ENCODE data around the gene BACH2. TPM values are rescaled to one million over a fixed set of nuclear protein-coding genes. Genes with fewer than 3 reads are reported as not detected.

The BACH2 gene
- polyA plus RNA-seq, 1 donor, result 4.9 TPM

GRCh38 chr6:90238496-90239266, 58.0 kb downstream of the BACH2 start:
- DNase-seq (ENCODE audit: low read depth), result no peak

DNA sequence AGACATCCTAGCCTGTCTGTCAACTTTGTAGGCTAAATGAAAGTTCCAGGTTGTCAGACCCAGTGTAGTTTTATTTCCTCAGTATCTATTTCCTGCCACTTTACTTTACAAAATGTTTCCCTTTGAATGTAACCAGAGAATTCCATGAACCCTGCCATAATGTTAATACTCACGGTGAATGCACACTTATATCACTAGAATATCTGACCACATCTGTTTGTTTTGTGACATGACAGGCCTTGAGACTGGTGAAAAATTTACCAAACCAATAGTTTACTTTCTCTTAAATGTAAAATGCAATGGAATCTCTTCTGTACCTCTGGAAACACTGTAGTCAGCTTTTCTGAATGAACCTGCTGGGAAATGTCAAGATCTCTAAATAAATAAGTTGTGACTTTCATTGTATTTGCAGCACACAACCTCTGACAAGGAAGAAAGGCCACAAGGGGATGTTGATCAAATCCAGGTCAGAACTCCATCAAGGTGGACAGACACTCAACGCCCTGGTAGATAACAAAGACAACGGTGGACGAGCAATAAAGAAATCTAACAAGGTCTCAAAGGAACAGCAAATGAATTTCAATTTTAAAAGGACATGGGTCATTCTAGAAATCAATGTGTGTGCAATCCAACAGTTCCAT, 59.2 kb downstream of the BACH2 start:
- DNase-seq (ENCODE audit: low read depth), result no peak

- no peak for DNase-seq (ENCODE audit: low read depth)
Observed at GRCh38 chr6:90233994-90234393, 62.6 kb downstream of the BACH2 start.

GRCh38 chr6:90233213-90233612, 63.4 kb downstream of the BACH2 start:
- no peak for DNase-seq (ENCODE audit: low read depth)

- no peak for DNase-seq (ENCODE audit: low read depth)
Observed at GRCh38 chr6:90231798-90232197, 64.8 kb downstream of the BACH2 start.

DNA sequence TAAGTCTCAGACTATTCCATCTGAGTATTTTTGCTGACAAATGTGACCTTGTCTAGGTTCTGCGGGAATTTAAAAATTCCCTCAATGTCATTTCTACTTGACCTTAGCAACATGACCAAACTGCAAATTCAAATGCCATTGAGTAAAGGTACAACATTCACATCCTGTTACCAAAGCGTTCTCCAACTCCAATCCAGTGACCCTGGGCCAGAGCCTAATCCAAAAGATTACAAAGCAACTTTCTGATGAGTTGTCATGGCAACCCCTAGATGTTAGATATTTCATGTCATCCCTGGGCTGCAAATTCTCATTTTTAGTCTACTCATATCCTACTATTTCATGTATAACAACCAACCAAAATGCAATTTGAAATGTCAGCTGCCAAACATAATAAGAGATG, 65.3 kb downstream of the BACH2 start:
- DNase-seq (ENCODE audit: low read depth), result no peak

DNA sequence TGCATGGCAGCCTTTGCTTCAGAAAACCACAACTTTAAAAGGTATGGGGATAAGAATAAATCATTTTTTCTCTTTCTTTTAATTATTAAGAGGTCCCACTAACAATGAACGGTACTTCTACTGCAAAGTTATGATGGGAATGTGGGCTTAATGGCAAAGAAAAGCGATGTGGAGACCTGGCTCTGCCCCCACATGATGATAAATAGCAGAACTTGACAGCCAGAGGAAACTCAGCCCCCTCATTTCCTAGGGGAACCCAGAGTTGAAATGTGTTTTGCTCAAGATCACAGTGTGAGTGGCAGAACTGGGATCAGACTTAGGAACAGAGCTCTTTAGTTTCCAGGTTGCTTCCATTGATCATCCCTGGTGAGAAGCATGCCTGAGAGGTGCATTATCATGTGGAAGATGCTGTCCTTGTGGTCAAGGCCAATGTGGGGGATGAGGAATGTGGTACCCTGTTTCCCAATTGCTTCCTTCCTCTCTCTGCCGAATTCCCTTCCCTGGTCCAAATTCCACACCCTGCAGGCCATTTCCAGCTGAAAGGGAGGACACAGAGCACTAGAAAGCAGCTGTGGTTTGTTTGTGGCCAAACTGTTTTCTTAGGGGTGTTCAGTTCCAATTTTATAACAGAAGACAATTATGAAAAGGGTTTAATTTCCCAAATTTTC, 66.0 kb downstream of the BACH2 start:
- no peak for DNase-seq (ENCODE audit: low read depth)

GRCh38 chr6:90229331-90230010, 67.2 kb downstream of the BACH2 start:
- no peak for DNase-seq (ENCODE audit: low read depth)

- no peak for DNase-seq (ENCODE audit: low read depth)
Observed at GRCh38 chr6:90227673-90228072, 69.0 kb downstream of the BACH2 start.

DNA sequence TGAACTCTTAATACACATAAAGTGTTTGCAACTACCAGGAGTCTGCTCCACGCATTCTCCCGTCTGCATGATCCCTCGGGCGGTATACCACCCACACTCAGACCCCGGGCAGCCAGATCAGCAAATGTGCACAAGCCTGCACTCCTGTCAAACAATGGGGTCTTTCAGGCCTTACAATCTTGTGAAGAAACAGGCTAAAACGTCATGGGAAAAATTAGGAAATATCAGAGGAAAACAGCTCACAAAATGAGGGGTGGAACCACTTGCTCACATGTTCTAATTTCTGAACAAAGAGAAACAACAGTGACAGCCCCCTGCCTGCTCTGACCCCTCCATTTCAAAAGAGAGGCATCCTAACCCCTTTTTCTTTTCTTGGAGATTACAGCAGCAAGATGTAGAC, 69.4 kb downstream of the BACH2 start:
- DNase-seq (ENCODE audit: low read depth), result no peak

GRCh38 chr6:90226257-90226656, 70.4 kb downstream of the BACH2 start:
- DNase-seq (ENCODE audit: low read depth), result no peak

DNA sequence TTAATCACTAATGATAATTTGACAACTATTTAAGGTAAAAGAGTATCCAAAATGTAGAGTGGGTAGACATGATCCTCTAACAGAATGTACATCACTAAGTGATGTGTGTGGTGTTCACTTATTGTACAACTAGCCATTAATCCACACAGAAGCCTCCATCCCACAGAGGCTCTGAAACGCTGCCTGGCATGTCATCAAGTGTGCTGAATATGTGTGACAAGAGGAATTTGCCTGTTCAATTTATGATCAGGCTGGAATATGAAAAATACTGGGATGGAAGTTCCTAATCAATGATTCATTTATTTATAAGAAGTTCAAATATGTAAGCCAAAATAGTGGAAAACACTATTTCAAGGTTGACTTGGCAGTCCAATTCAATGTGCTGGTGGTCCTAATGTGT, 72.4 kb downstream of the BACH2 start:
- no peak for DNase-seq (ENCODE audit: low read depth)

GRCh38 chr6:90222724-90223198, 73.9 kb downstream of the BACH2 start:
- DNase-seq (ENCODE audit: low read depth), result no peak

GRCh38 chr6:90222008-90222407, 74.6 kb downstream of the BACH2 start:
- no peak for DNase-seq (ENCODE audit: low read depth)

- no peak for DNase-seq (ENCODE audit: low read depth)
Observed at GRCh38 chr6:90221403-90221802, 75.2 kb downstream of the BACH2 start.

GRCh38 chr6:90220273-90220672, 76.4 kb downstream of the BACH2 start:
- no peak for DNase-seq (ENCODE audit: low read depth)

DNA sequence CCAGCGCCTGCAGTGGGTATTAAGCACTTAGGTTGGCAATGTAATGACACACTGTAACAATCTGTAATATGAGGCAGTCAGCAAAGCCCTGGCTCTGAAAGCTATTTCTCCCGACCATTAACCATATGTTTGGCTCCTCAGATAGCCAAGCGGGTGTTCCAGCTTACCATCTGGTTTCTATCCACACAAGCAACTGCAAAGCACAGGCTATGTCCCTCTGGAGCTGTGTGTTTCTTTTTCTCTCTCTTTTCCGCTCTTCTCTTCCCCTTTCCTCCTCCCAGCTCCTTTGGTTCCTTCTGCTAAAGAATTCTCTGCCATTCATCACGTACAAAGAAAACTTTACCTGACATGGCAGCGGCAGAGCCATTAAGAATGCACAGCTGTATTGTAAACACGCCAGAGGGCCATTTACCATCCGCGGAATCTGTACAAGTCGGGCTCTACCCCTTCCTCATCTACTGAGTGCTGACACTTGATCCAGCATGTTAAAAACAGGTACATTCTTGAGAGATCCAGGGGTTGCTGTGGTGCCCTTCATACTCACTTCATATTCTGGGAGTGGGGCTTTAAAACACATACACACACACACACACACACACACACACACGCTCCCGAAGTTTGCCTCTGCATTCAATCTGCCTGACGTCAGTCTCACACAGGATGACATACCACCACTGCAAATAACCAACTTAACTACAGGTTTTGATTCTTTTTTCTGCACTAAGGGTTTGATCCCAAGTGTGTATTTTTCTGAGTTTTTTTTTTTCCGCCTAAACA, 77.2 kb downstream of the BACH2 start:
- peak; percentile 94 for DNase-seq (ENCODE audit: low read depth)

DNA sequence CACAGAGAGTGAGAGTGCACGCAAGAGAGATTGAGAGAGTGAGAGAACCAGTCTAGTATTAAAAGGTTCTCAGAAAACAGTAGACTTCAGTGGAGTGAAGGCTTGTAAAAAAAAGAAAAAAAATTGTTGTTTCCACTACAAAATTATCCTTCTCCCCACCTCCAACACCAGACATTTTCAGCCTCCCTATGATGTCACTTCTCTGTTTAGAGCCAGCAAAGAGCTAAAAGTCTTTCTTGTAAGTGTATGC, 77.8 kb downstream of the BACH2 start:
- DNase-seq (ENCODE audit: low read depth), result no peak

DNA sequence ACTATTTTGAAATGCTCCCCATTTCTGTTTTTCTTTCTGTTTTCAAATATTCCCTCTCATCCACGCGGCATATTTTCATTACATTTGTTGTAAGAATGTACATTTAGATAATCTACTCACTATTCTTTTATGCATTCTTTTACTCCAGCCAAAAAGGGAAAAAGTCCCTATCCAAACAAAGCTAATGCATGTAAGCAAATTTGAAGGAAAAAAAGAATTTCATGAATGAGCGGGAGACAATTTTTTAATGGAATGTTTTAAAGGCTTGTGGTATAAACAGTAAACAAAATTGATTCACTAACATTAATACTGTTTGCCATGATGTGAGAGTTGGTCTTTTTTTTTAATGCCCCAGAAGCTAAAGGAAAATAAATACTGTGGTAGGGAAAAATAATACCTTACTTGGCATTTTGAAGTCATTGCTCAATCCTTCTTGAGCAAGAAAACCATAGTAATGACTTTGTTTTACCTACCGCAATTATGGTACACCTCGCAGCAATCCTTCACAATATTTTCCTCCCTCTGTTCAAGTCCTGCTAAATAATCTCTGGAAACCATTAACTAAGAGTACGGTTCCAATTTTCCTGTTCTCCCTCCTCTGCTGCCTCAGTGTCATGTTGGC, 79.0 kb downstream of the BACH2 start:
- DNase-seq (ENCODE audit: low read depth), result peak; percentile 71

- no peak for DNase-seq (ENCODE audit: low read depth)
Observed at GRCh38 chr6:90216072-90216977, 80.3 kb downstream of the BACH2 start.

Data from forelimb muscle (tissue), 1 donor.